H1 (cell line): ENCODE data around the gene ITSN1. TPM values are rescaled to one million over a fixed set of nuclear protein-coding genes. Genes with fewer than 3 reads are reported as not detected.

Experiments
- BACH1 ChIP-seq: IDR thresholded peaks from 2 replicates; pipeline ENCODE4 v1.6.1; 2012; ENCODE audit warnings: low read length, improper control_type of control experiment
- BRCA1 ChIP-seq: IDR thresholded peaks from 2 replicates; pipeline ENCODE4 v1.6.1; 2012; ENCODE audit warnings: low read depth, low read length, improper control_type of control experiment
- CBX5 ChIP-seq: fragments of 300-800, 300-1000 bp; sonication (generic); IDR thresholded peaks from 2 replicates; pipeline ENCODE4 v1.7.1; 2016; ENCODE audit warnings: antibody characterized with exemption, low read length, low read depth
- CEBPB ChIP-seq: IDR thresholded peaks from 2 replicates; pipeline ENCODE4 v1.6.1; 2012; ENCODE audit warnings: low read depth, low read length
- EGR1 ChIP-seq: IDR thresholded peaks from 2 replicates; pipeline ENCODE4 v1.6.1; 2011; ENCODE audit warnings: low read depth, low read length, borderline replicate concordance
- HDAC2 ChIP-seq, 2 experiments: fragments of 300-600 bp in 1 of 2; sonication (generic) in 1 of 2; IDR thresholded peaks; 2 replicates each; pipeline ENCODE4 v1.6.1; 2011 to 2012; ENCODE audit warnings: low read depth in 2 of 2, low read length in 2 of 2, mild to moderate bottlenecking in 2 of 2, moderate library complexity in 2 of 2, borderline replicate concordance in 1 of 2, inconsistent platforms in 1 of 2
- HDAC6 ChIP-seq: IDR thresholded peaks from one replicate; pipeline ENCODE4 v1.7.1; 2012; ENCODE audit warnings: low read depth, mild to moderate bottlenecking, inconsistent platforms, low read length, moderate library complexity
- PHF8 ChIP-seq: fragments of 200-600 bp; sonication (generic); conservative IDR thresholded peaks from 2 replicates; pipeline ENCODE4 v1.7.1; 2012; ENCODE audit warnings: low read depth, mild to moderate bottlenecking, inconsistent platforms, low read length, moderate library complexity
- POLR2A ChIP-seq, 2 experiments: IDR thresholded peaks; 1 replicate in 1 of 2; 2 replicates in 1 of 2; pipeline ENCODE4 v1.6.1; 2011; ENCODE audit warnings: low read depth in 2 of 2, low read length in 2 of 2, mild to moderate bottlenecking in 2 of 2; ENCODE audit errors: control extremely low read depth in 1 of 2
- POLR2AphosphoS5 ChIP-seq: IDR thresholded peaks from 2 replicates; pipeline ENCODE4 v1.6.1; 2011; ENCODE audit warnings: low read depth, low read length
- RBBP5 ChIP-seq: IDR thresholded peaks from 2 replicates; pipeline ENCODE4 v1.7.1; 2012; ENCODE audit warnings: low read depth, mild to moderate bottlenecking, inconsistent platforms, low read length, moderate library complexity, borderline replicate concordance
- RNF2 ChIP-seq: fragments of 200-900, 300-1000 bp; sonication (generic); IDR thresholded peaks from 2 replicates; pipeline ENCODE4 v1.7.1; 2016; ENCODE audit warnings: borderline replicate concordance, low read depth, mild to moderate bottlenecking, antibody characterized with exemption, low read length; ENCODE audit not compliant: poor library complexity, severe bottlenecking; ENCODE audit errors: missing control alignments
- RXRA ChIP-seq: IDR thresholded peaks from 2 replicates; pipeline ENCODE4 v1.6.1; 2011; ENCODE audit warnings: low read depth, mild to moderate bottlenecking, low read length, moderate library complexity; ENCODE audit not compliant: insufficient read depth
- SIN3A ChIP-seq, 2 experiments: IDR thresholded peaks in 1 of 2; conservative IDR thresholded peaks in 1 of 2; 2 replicates each; pipeline ENCODE4 v1.6.1; 2011 to 2012; ENCODE audit warnings: low read length in 2 of 2, improper control_type of control experiment in 1 of 2, low read depth in 1 of 2, mild to moderate bottlenecking in 1 of 2
- SIRT6 ChIP-seq: IDR thresholded peaks from one replicate; pipeline ENCODE4 v1.7.1; 2012; ENCODE audit warnings: low read length, inconsistent platforms
- SIX5 ChIP-seq: IDR thresholded peaks from 2 replicates; pipeline ENCODE4 v1.6.1; 2011; ENCODE audit warnings: mild to moderate bottlenecking, low read depth, low read length
- TAF1 ChIP-seq: IDR thresholded peaks from 2 replicates; pipeline ENCODE4 v1.6.1; 2011; ENCODE audit warnings: mild to moderate bottlenecking, low read depth, low read length
- TBP ChIP-seq: IDR thresholded peaks from 2 replicates; pipeline ENCODE4 v1.6.1; 2011; ENCODE audit warnings: low read depth, low read length, improper control_type of control experiment
- TCF12 ChIP-seq: IDR thresholded peaks from 2 replicates; pipeline ENCODE4 v1.6.1; 2011; ENCODE audit warnings: low read depth, mild to moderate bottlenecking, low read length
- TEAD4 ChIP-seq: IDR thresholded peaks from 2 replicates; pipeline ENCODE4 v1.6.1; 2012; ENCODE audit warnings: low read depth, low read length, inconsistent platforms, mixed read lengths
- polyA plus RNA-seq, 7 experiments: library from polyadenylated mRNA; depleted of rRNA in 3 of 7; stranded (reverse) in 5 of 7; unstranded in 2 of 7; fragments of >200 nt in 5 of 7; fragments of 200-250 nt in 2 of 7; gene quantifications; 1 replicate in 5 of 7; 2 replicates in 1 of 7; 4 replicates in 1 of 7; pipeline versions ENCODE4 v1.2.1 to v1.2.3, GENCODE V29; 2011 to 2013; ENCODE audit warnings: missing spikeins in 2 of 7, mixed read lengths in 2 of 7
- total RNA-seq: library from RNA; stranded (reverse); fragmentation: NEBNext Ultra II Directional; extraction: Animal tissue kit (Norgen Biotek cat#: 25700); gene quantifications from 2 replicates; pipeline ENCODE4 v1.2.1, GENCODE V29; 2021
- TF ChIP-seq, protein P1 (sequence below): IDR thresholded peaks from 2 replicates; pipeline ENCODE4 v1.6.1; 2012; ENCODE audit warnings: inconsistent platforms
- TF ChIP-seq, protein P2 (sequence below): IDR thresholded peaks from 2 replicates; pipeline ENCODE4 v1.6.1; 2011; ENCODE audit warnings: low read depth, mild to moderate bottlenecking, low read length; ENCODE audit not compliant: insufficient read depth

The ITSN1 gene
- total and polyA plus RNA-seq, 2 of the 8 experiments (the other 6 are each of a cell fraction or from before 2014, with no cell fraction given) = 60.8 to 78.1 TPM

DNA sequence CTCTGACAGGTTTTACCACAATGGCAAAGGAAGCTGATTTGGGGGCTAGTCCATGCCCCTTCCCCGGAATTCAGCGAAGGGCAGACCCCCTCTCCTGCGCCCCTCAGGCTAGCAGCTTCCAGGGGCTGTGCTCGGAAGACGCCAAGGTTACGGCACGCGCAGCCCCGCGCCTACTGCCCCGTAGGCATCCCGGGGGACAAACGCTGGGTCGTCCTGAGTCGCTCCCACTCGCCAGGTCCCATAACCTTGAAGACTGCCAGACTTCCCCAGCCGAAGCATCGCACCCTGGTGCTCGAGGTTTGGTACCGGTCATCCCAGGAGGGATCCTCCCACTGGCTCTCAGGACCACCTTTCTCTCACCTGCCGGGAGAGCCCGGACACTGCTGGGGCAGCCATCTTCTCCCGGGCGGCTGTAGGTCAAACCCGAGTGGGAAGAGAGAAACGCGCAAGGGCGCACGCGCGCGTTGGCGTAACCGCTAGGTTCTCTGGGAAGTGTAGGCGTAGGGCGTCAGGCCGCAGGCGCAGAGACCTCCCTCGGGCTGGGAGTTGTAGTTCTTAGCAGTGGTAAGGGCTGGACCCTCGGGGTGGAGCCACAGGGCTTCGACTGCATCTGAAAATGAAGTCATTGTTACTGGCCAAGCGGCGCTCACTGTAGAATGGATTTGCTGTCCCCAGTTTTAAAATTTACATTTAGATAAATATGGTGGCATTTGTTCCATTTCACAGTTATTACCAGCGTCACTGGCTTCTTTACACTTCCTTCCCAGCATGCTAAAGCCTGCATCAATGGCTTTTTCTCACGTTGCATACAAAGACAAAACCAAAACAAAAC, 273.3 kb downstream of the ITSN1 start, which contains the start of gene ATP5PO (continued):
- no peak for TF ChIP-seq BRCA1
- peak; percentile 85 for TF ChIP-seq TAF1
- no peak for TF ChIP-seq SIRT6
- no peak for TF ChIP-seq CEBPB
- no peak for TF ChIP-seq CBX5
- TF ChIP-seq, protein P1, sequence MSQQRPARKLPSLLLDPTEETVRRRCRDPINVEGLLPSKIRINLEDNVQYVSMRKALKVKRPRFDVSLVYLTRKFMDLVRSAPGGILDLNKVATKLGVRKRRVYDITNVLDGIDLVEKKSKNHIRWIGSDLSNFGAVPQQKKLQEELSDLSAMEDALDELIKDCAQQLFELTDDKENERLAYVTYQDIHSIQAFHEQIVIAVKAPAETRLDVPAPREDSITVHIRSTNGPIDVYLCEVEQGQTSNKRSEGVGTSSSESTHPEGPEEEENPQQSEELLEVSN = no peak
- TF ChIP-seq SIX5 = peak; percentile 89
- TF ChIP-seq SIN3A (conservative IDR thresholded peaks at IDR 0.05 in 1 of 2, IDR thresholded peaks at IDR 0.05 in 1 of 2; ENCODE audit: low read depth in 1 of 2, low read length in 2 of 2) = peak in 1 of 2 experiments; percentile 62; a peak in 2 of 4 replicates
- TF ChIP-seq, protein P2, sequence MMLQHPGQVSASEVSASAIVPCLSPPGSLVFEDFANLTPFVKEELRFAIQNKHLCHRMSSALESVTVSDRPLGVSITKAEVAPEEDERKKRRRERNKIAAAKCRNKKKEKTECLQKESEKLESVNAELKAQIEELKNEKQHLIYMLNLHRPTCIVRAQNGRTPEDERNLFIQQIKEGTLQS = peak; percentile 56; the same call in 1 of the 2 replicates
- 0 out of 2 replicates have a peak, but pooled peaks have one; percentile 55 for TF ChIP-seq EGR1
- TF ChIP-seq HDAC2 (IDR thresholded peaks at IDR 0.05; ENCODE audit: borderline replicate concordance in 1 of 2, low read depth in 2 of 2, low read length in 2 of 2) = peak; percentile 80 to 92; a peak in 3 of 4 replicates
- TF ChIP-seq POLR2AphosphoS5 = peak; percentile 76; the same call in 1 of the 2 replicates
- peak; percentile 88 for TF ChIP-seq BACH1
- peak; percentile 93 for TF ChIP-seq RBBP5
- no peak for TF ChIP-seq RXRA
- peak in 1 of 2 experiments; percentile 95; a peak in 2 of 3 replicates for TF ChIP-seq POLR2A (IDR thresholded peaks at IDR 0.05; ENCODE audit: control extremely low read depth in 1 of 2, low read depth in 2 of 2, low read length in 2 of 2)
- 0 out of 2 replicates have a peak, but pooled peaks have one; percentile 25 for TF ChIP-seq TCF12
- TF ChIP-seq RNF2 = no peak
- no peak for TF ChIP-seq TEAD4
- TF ChIP-seq TBP = peak; percentile 69
- TF ChIP-seq PHF8 = peak; percentile 90
- TF ChIP-seq HDAC6 = no peak
- TF ChIP-seq, all 59 proteins: peak for 21
